ENCODE results near the gene NEK1.

DNA sequence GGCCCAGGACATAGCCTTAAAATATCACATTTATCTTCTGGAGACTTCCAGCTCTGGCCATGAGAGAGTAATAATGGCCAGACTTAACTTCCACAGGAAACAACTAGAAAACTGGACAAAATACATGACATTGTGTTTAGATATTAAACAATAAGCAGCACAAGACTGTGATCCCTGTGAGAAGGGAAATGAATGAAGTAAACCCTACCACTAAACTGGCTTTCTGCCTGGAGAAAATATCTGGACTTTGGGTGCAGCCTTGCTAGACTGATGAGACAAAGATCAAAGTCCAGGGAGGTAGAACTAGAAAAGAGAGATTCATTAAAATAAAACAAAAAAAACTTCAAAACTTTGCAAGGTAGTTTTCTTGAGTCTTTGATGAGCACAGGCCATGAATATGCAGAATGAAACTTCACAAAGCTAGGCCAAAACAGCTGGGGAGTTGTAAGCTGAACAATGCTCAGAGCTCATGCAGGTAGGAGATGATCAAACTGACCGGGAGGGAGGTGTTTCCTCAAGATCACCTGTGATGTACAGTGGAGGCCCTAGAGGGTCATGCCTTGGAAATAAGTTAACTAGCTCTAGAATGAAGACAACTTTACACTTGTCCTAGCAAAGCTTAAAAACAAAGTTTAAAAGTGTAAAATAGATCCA, 194.6 kb downstream of the NEK1 start:
- TF ChIP-seq, protein P1, sequence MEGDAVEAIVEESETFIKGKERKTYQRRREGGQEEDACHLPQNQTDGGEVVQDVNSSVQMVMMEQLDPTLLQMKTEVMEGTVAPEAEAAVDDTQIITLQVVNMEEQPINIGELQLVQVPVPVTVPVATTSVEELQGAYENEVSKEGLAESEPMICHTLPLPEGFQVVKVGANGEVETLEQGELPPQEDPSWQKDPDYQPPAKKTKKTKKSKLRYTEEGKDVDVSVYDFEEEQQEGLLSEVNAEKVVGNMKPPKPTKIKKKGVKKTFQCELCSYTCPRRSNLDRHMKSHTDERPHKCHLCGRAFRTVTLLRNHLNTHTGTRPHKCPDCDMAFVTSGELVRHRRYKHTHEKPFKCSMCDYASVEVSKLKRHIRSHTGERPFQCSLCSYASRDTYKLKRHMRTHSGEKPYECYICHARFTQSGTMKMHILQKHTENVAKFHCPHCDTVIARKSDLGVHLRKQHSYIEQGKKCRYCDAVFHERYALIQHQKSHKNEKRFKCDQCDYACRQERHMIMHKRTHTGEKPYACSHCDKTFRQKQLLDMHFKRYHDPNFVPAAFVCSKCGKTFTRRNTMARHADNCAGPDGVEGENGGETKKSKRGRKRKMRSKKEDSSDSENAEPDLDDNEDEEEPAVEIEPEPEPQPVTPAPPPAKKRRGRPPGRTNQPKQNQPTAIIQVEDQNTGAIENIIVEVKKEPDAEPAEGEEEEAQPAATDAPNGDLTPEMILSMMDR (IDR thresholded peaks at IDR 0.05) = no peak
- TF ChIP-seq EP300 (IDR thresholded peaks at IDR 0.05) = no peak
